ENCODE data around the gene PLEKHG4B. TPM values are rescaled to one million over a fixed set of nuclear protein-coding genes. Genes with fewer than 3 reads are reported as not detected.

Gene PLEKHG4B
- total RNA-seq, 4 donors from 2014 or later, result 0.18 to 2.5 (median 0.19) TPM; not detected in 1

DNA sequence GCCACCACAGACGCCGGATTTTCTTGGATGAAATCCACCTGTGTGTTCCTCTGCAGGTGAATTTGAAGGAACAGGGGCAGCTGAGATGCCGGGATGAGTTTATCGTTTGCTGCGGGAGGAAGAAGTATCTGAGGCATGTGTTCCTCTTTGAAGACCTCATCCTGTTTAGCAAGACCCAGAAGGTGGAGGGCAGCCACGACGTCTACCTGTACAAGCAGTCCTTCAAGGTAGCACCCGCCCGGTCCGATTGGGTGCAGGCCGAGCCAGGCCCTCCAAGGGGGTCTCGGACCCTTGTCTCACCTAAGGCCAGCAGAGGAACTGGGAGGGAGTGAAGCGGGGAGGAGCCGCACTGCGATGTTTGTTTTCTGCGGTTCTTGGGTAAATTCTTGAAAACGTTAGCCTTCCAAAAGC lies 80.9 kb downstream of the PLEKHG4B start:
- DNase-seq, result peak in 2 of 3 donors; percentile 10 to 38
- no peaks in the 10 kb centered on the region for H3K27me3 ChIP-seq

DNA sequence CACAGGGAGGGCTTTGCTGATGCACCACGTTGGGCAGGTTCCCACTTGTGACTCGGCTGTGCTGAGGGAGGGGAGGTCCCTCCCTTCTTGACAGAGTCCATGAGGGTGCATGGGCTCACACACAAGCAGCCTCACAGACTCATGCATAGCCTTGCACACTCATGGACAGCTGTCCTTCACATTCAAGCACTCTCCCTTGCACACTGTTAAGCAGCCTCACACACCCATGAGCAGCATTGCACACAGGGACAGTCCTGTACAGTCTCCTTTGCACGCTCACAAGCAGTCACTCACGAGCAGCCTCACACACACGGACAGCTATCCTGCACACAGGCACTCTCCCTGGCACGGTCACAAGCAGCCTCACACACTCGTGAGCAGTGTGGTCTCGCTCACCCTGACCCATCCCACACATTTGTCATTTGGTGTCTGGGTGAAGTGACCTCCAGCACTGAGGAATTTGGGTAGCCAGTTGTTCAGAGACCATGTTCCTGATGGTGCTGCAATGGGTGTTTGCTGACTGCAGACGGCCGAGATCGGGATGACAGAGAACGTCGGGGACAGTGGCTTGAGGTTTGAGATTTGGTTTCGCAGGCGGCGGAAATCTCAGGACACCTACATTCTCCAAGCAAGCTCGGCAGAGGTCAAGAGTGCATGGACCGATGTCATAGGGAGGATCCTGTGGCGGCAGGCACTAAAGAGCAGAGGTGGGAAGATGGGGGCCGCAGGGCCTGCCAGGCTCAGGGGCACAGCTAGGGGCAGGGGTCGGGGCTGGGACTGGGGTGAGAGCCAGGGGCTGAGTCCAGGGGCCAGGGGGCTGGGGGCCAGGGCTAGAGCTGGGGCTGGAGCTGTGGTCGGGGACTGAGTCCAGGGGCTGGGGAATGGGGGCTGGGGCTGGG lies 81.7 kb downstream of the PLEKHG4B start:
- no peak overlapping the region for H3K27ac ChIP-seq
- H3K36me3 ChIP-seq, result no peaks in the 10 kb centered on the region
- DNase-seq, result peak in 2 of 3 donors; percentile 26 to 29
- H3K4me1 ChIP-seq, result no peaks in the 10 kb centered on the region
- H3K27me3 ChIP-seq, result no peaks in the 10 kb centered on the region
- no peaks in the 10 kb centered on the region for H3K9me3 ChIP-seq
- no peak overlapping the region for H3K4me3 ChIP-seq
- TF ChIP-seq POLR2A (IDR thresholded peaks at IDR 0.05), result no peak
- TF ChIP-seq, protein P1, sequence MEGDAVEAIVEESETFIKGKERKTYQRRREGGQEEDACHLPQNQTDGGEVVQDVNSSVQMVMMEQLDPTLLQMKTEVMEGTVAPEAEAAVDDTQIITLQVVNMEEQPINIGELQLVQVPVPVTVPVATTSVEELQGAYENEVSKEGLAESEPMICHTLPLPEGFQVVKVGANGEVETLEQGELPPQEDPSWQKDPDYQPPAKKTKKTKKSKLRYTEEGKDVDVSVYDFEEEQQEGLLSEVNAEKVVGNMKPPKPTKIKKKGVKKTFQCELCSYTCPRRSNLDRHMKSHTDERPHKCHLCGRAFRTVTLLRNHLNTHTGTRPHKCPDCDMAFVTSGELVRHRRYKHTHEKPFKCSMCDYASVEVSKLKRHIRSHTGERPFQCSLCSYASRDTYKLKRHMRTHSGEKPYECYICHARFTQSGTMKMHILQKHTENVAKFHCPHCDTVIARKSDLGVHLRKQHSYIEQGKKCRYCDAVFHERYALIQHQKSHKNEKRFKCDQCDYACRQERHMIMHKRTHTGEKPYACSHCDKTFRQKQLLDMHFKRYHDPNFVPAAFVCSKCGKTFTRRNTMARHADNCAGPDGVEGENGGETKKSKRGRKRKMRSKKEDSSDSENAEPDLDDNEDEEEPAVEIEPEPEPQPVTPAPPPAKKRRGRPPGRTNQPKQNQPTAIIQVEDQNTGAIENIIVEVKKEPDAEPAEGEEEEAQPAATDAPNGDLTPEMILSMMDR (IDR thresholded peaks at IDR 0.05), result no peak

More for the DNA sequence above, 80.9 kb downstream of the PLEKHG4B start:
- Histone ChIP-seq H3K4me3 (no peak overlapping the region), H3K9me3 (no peaks in the 10 kb centered on the region), H3K4me1 (no peaks in the 10 kb centered on the region), H3K36me3 (no peaks in the 10 kb centered on the region), H3K27ac (no peak overlapping the region)
- no peak for TF ChIP-seq POLR2A (IDR thresholded peaks at IDR 0.05)
- TF ChIP-seq, protein P1 (IDR thresholded peaks at IDR 0.05), result no peak

DNA sequence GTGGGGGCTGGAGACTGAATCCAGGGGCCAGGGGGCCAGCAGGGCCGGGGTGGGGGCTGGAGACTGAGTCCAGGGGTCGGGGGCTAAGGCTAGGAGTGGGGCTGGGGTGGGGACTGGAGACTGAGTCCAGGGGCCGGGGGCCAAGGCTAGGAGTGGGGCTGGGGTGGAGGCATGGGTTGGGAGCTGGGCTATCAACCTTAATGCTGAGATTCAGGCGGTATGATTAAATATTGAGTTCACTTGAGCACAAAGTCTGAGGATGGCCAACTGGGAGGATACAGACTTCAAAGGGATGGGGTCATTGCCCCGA lies 82.3 kb downstream of the PLEKHG4B start:
- DNase-seq, result peak in 1 of 3 donors; percentile 10
- Histone ChIP-seq H3K27me3 (no peaks in the 10 kb centered on the region), H3K4me3 (no peak overlapping the region), H3K36me3 (no peaks in the 10 kb centered on the region), H3K4me1 (no peaks in the 10 kb centered on the region), H3K27ac (no peak overlapping the region), H3K9me3 (no peaks in the 10 kb centered on the region)
- TF ChIP-seq POLR2A (IDR thresholded peaks at IDR 0.05), result no peak
- TF ChIP-seq, protein P1 (IDR thresholded peaks at IDR 0.05), result no peak

DNA sequence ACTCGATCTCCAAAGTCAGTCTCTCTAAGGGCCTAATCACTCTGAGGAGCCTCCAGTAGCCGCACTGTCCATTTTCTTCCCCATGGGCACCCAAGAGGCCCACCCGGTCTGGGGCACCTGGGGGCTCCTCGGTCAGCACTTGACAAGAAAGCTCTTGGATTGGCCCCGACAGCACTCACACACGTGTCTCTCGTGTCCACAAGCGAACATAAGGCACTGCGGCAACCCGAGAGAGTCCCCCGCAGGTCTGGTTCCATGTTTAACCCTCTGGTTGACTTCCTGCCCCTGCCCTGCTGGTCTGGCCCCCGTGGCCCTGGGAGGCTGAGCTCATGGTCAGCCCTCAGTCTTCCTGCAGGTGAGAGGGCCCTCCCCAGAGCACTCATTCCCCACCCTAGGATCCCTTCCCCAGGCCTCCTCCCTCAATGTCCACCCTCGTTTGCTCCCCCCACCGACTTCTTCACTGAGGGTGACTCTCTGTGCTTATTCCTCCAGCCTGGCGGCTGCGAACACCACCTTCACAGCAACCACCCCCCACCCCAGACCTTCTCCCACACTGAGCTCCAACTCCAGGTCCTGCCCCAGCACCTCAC lies 83.0 kb downstream of the PLEKHG4B start:
- H3K4me3 ChIP-seq, result no peak overlapping the region

DNA sequence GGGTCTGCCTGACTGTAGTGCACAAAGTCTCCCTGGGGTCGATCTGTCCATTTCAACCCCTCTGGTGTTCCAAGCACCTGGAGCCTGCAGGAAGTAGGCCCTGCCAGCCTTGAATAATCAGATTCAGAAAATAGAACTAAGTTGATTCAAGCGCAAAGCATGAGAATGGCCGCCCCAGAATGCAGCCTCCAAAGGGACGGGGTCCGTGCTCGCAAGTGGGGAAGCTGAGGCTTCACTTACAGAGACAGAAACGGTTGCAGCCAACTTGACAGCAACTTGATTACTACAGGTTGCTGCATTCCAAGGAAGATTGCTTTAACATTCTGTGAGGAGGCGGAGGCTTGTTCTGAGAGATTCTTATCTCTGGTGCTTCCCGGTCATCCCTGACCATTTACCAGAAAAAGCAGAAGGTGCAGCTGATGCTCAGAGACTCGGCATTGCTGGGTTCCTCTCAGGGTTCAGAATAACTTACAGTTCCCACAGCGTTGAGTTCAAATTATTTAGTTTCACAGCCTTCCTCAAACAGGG lies 84.4 kb downstream of the PLEKHG4B start:
- Histone ChIP-seq H3K4me1 (no peaks in the 10 kb centered on the region), H3K4me3 (no peak overlapping the region), H3K36me3 (no peaks in the 10 kb centered on the region), H3K27ac (no peak overlapping the region), H3K27me3 (no peaks in the 10 kb centered on the region), H3K9me3 (no peaks in the 10 kb centered on the region)
- TF ChIP-seq POLR2A (IDR thresholded peaks at IDR 0.05), result no peak
- TF ChIP-seq, protein P1 (IDR thresholded peaks at IDR 0.05), result no peak
- DNase-seq, result no peak

More for the DNA sequence above, 83.0 kb downstream of the PLEKHG4B start:
- TF ChIP-seq, protein P1 (IDR thresholded peaks at IDR 0.05), result no peak
- TF ChIP-seq POLR2A (IDR thresholded peaks at IDR 0.05), result no peak
- no peaks in the 10 kb centered on the region for H3K27me3 ChIP-seq
- H3K36me3 ChIP-seq, result no peaks in the 10 kb centered on the region
- no peaks in the 10 kb centered on the region for H3K4me1 ChIP-seq
- no peak for DNase-seq
- H3K9me3 ChIP-seq, result no peaks in the 10 kb centered on the region
- H3K27ac ChIP-seq, result no peak overlapping the region
